HL-60 (cell line): ENCODE measurements around the gene IER3IP1.

Experiments
- CTCF ChIP-seq: IDR thresholded peaks from one replicate; pipeline ENCODE4 v1.5.1; 2011; ENCODE audit warnings: low read length, control low read depth, inconsistent platforms; ENCODE audit not compliant: insufficient read depth
- GABPA ChIP-seq: IDR thresholded peaks from 2 replicates; pipeline ENCODE4 v1.6.1; 2012; ENCODE audit warnings: low read depth
- POLR2AphosphoS5 ChIP-seq: IDR thresholded peaks from 2 replicates; pipeline ENCODE4 v1.6.1; 2012; ENCODE audit warnings: low read depth
- REST ChIP-seq: IDR thresholded peaks from 2 replicates; pipeline ENCODE4 v1.6.1; 2012; ENCODE audit warnings: low read depth; ENCODE audit not compliant: insufficient replicate concordance
- SPI1 ChIP-seq: IDR thresholded peaks from 2 replicates; pipeline ENCODE4 v1.6.1; 2012; ENCODE audit warnings: low read depth, mild to moderate bottlenecking, borderline replicate concordance

GRCh38 chr18:47203626-47204464 is 27.7 kb upstream of the IER3IP1 start:
- no peak for TF ChIP-seq GABPA
- no peak for TF ChIP-seq CTCF
- TF ChIP-seq SPI1, result no peak
- TF ChIP-seq REST, result no peak
- no peak for TF ChIP-seq POLR2AphosphoS5
